ENCODE measurements around the gene MAGOH. TPM values are rescaled to one million over a fixed set of nuclear protein-coding genes. Genes with fewer than 3 reads are reported as not detected.

The MAGOH gene
- total and polyA plus RNA-seq, 10 of the 15 experiments (the other 5 are each of a cell fraction or from before 2014, with no cell fraction given): 62.6 to 261 (median 89.8) TPM

- TF ChIP-seq SUZ12 (IDR thresholded peaks at IDR 0.05; ENCODE audit: unreplicated experiment): no peak
- no peak for TF ChIP-seq ELK1 (IDR thresholded peaks at IDR 0.05; ENCODE audit: low read depth, low read length)
Observed at GRCh38 chr1:53210954-53211353, 27.4 kb downstream of the MAGOH start (continued).

GRCh38 chr1:53210352-53210751, 28.0 kb downstream of the MAGOH start:
- H2AFZ ChIP-seq (ENCODE audit: control insufficient read depth, low read depth, low read length): no peak overlapping the region
- POLR2A ChIA-PET: no interaction called here
- no peak overlapping the region for H3K4me2 ChIP-seq (ENCODE audit: control insufficient read depth, insufficient read depth)
- WGBS (ENCODE audit: insufficient coverage, insufficient replicate concordance, low lambda C conversion rate, missing lambda C conversion rate): 97% methylated on average over 7 of the region's 7 CpGs
- FAIRE-seq (no peak), ATAC-seq (no peak), DNase-seq (ENCODE audit: low read depth, low spot score) (no peak)
- peaks cover 11% of the 10 kb centered on the region; the same call in 2 of the 3 replicates for H3K9me3 ChIP-seq (replicated peaks; ENCODE audit: control insufficient read depth, insufficient read depth, low read length)
- H3K4me1 ChIP-seq (ENCODE audit: control insufficient read depth, insufficient read depth, low read length): no peaks in the 10 kb centered on the region
- RAD21 ChIA-PET (ENCODE audit: unreplicated experiment): interaction anchor here (0.6 kb wide), 1 partner anchor 181 kb away, joined by 3 read pairs; no protein-coding TSS in a partner anchor
- H3K9ac ChIP-seq (ENCODE audit: control insufficient read depth, insufficient read depth, low read length): no peak overlapping the region
- no peaks in the 10 kb centered on the region for H3K79me2 ChIP-seq (ENCODE audit: control insufficient read depth, insufficient read depth, low read length)
- 0 out of 2 replicates have a peak, but pooled peaks have one; percentile 12 for TF ChIP-seq POLR2A (IDR thresholded peaks at IDR 0.05; ENCODE audit: low read depth, low read length)
- TF ChIP-seq CBX3 (IDR thresholded peaks at IDR 0.05; ENCODE audit: borderline replicate concordance, low read depth): no peak
- no peaks in the 10 kb centered on the region for H4K20me1 ChIP-seq (ENCODE audit: control insufficient read depth, insufficient read depth)
- BruUV-seq (replicated peaks): no TSS peak
- in situ Hi-C loops (cut with MboI): no loop called here
- intact Hi-C loops (cut with micrococcal nuclease; ENCODE audit: unreplicated experiment): no loop called here
- no peak overlapping the region for H3K27ac ChIP-seq (ENCODE audit: control insufficient read depth, insufficient read depth)
- SMC1A ChIA-PET (ENCODE audit: uncharacterized antibody, unreplicated experiment): no interaction called here
- no peak overlapping the region for H3K4me3 ChIP-seq
- peaks cover 8 to 30% of the 10 kb centered on the region in 2 experiments for H3K36me3 ChIP-seq (ENCODE audit: control insufficient read depth in 2 of 2, insufficient read depth in 2 of 2, low read length in 1 of 2)
- H3K27me3 ChIP-seq (replicated peaks in 1 of 2; ENCODE audit: control insufficient read depth in 2 of 2, insufficient read depth in 2 of 2, low read length in 1 of 2): no peaks in the 10 kb centered on the region
- CTCF ChIA-PET: no interaction called here

- DNase-seq (ENCODE audit: low read depth, low spot score) (no peak), ATAC-seq (no peak), FAIRE-seq (no peak)
- TF ChIP-seq BMI1 (IDR thresholded peaks at IDR 0.05; ENCODE audit: borderline replicate concordance): no peak
- no peak for TF ChIP-seq NRF1 (conservative IDR thresholded peaks at IDR 0.05; ENCODE audit: low read depth, low read length)
- no peak for TF ChIP-seq TCF3 (IDR thresholded peaks at IDR 0.05; ENCODE audit: borderline replicate concordance, insufficient read depth, low read depth, low read length)
- ChIA-PET RAD21 (ENCODE audit: unreplicated experiment) (no interaction called here), POLR2A (no interaction called here), CTCF (no interaction called here), SMC1A (ENCODE audit: uncharacterized antibody, unreplicated experiment) (no interaction called here)
- Histone ChIP-seq H3K27me3 (replicated peaks in 1 of 2; ENCODE audit: control insufficient read depth in 2 of 2, insufficient read depth in 2 of 2, low read length in 1 of 2) (no peaks in the 10 kb centered on the region), H3K79me2 (ENCODE audit: control insufficient read depth, insufficient read depth, low read length) (no peaks in the 10 kb centered on the region), H3K9me3 (replicated peaks; ENCODE audit: control insufficient read depth, insufficient read depth, low read length) (peaks cover 16% of the 10 kb centered on the region; the same call in 2 of the 3 replicates), H4K20me1 (ENCODE audit: control insufficient read depth, insufficient read depth) (no peaks in the 10 kb centered on the region), H3K4me1 (ENCODE audit: control insufficient read depth, insufficient read depth, low read length) (no peaks in the 10 kb centered on the region), H3K9ac (ENCODE audit: control insufficient read depth, insufficient read depth, low read length) (no peak overlapping the region), H2AFZ (ENCODE audit: control insufficient read depth, low read depth, low read length) (no peak overlapping the region), H3K27ac (ENCODE audit: control insufficient read depth, insufficient read depth) (no peak overlapping the region), H3K4me2 (ENCODE audit: control insufficient read depth, insufficient read depth) (no peak overlapping the region), H3K4me3 (no peak overlapping the region), H3K36me3 (ENCODE audit: control insufficient read depth in 2 of 2, insufficient read depth in 2 of 2, low read length in 1 of 2) (peaks cover 5 to 31% of the 10 kb centered on the region in 2 experiments)
- intact Hi-C loops (cut with micrococcal nuclease; ENCODE audit: unreplicated experiment) (no loop called here), in situ Hi-C loops (cut with MboI) (no loop called here)
- WGBS (ENCODE audit: insufficient coverage, insufficient replicate concordance, low lambda C conversion rate, missing lambda C conversion rate): 93% methylated on average over 1 of the region's 1 CpG
- BruUV-seq (replicated peaks): no TSS peak
Observed at GRCh38 chr1:53207726-53208125, 30.6 kb downstream of the MAGOH start.

Measured in GM12878 (cell line).